Endothelial cell of umbilical vein (primary cell): ENCODE data around the gene GTF3C1.

Experiments used
- CTCF ChIP-seq, 2 donors: IDR thresholded peaks; 1 replicate in 1 of 2; 2 replicates in 1 of 2; pipeline ENCODE4 v1.5.1; 2011; ENCODE audit warnings: low read length in 2 of 2, mild to moderate bottlenecking in 2 of 2, moderate library complexity in 2 of 2, control low read depth in 1 of 2, inconsistent platforms in 1 of 2, low read depth in 1 of 2; ENCODE audit not compliant: insufficient read depth in 1 of 2; ENCODE audit errors: extremely low read depth in 1 of 2
- GATA2 ChIP-seq: IDR thresholded peaks from 2 replicates; pipeline ENCODE4 v1.7.0; 2011; ENCODE audit warnings: low read depth, mild to moderate bottlenecking, moderate library complexity, mixed read lengths, low read length; ENCODE audit not compliant: insufficient read length, insufficient read depth
- JUN ChIP-seq: IDR thresholded peaks from 2 replicates; pipeline ENCODE4 v1.6.1; 2011; ENCODE audit warnings: borderline replicate concordance, low read depth; ENCODE audit not compliant: insufficient read length, insufficient read depth
- POLR2A ChIP-seq: IDR thresholded peaks from 2 replicates; pipeline ENCODE4 v1.6.1; 2012; ENCODE audit warnings: low read depth, mild to moderate bottlenecking, control low read depth, low read length
- POLR2AphosphoS5 ChIP-seq: IDR thresholded peaks from 2 replicates; pipeline ENCODE4 v1.6.1; 2012; ENCODE audit warnings: low read depth, mild to moderate bottlenecking, control low read depth, low read length, moderate library complexity; ENCODE audit not compliant: insufficient read depth

- no peak for TF ChIP-seq CTCF (IDR thresholded peaks at IDR 0.05; ENCODE audit: extremely low read depth in 1 of 2, insufficient read depth in 1 of 2, low read depth in 1 of 2, low read length in 2 of 2)
- TF ChIP-seq POLR2AphosphoS5, result no peak
- no peak for TF ChIP-seq JUN
- TF ChIP-seq POLR2A, result no peak
- TF ChIP-seq GATA2, result no peak
These were observed 122.2 kb downstream of the GTF3C1 start for GRCh38 chr16:27427538-27427937.
